Brain microvascular endothelial cell (primary cell): ENCODE measurements around the gene DOP1A.
"Not testable (repeated sequence)": the region's sequence is repeated elsewhere in the genome, so short reads cannot be mapped to it uniquely, and the experiment has no call there.

Experiments used
- DNase-seq: peaks from one replicate; pipeline ENCODE4 v3.0.0-alpha.2; 2020
- H3K27ac ChIP-seq: fragments of 250-450 bp; sonication (Bioruptor Pico); 2 replicates; pipeline ENCODE4 v1.5.1; 2020; ENCODE audit warnings: mild to moderate bottlenecking, moderate library complexity
- H3K27me3 ChIP-seq: fragments of 250-450 bp; sonication (Bioruptor Pico); replicated peaks from 2 replicates; pipeline ENCODE4 v1.5.1; 2020; ENCODE audit warnings: mild to moderate bottlenecking
- H3K36me3 ChIP-seq: fragments of 250-450 bp; sonication (Bioruptor Pico); replicated peaks from 2 replicates; pipeline ENCODE4 v1.5.1; 2020; ENCODE audit warnings: mild to moderate bottlenecking
- H3K4me3 ChIP-seq: 2 replicates; pipeline ENCODE4 v1.5.1; 2011; ENCODE audit warnings: low read depth, mild to moderate bottlenecking, control low read depth, low read length, moderate library complexity
- in situ Hi-C: cut with HindIII; loops from 2 replicates; pipeline ENCODE4 v1.10.0; 2017; ENCODE audit warnings: low sequenced_read_pairs, low pct_ligation_motif_present
- TF ChIP-seq, protein P1 (sequence below): IDR thresholded peaks from 2 replicates; pipeline ENCODE4 v1.5.1; 2011; ENCODE audit warnings: low read depth, mild to moderate bottlenecking, moderate library complexity, low read length, control low read depth, inconsistent platforms; ENCODE audit errors: missing control alignments

Gene DOP1A

GRCh38 chr6:83185096-83185495, 117.6 kb downstream of the DOP1A start:
- no peak overlapping the region for H3K27ac ChIP-seq
- no peak for DNase-seq
- H3K36me3 ChIP-seq, result peaks cover 75% of the 10 kb centered on the region
- TF ChIP-seq, protein P1, sequence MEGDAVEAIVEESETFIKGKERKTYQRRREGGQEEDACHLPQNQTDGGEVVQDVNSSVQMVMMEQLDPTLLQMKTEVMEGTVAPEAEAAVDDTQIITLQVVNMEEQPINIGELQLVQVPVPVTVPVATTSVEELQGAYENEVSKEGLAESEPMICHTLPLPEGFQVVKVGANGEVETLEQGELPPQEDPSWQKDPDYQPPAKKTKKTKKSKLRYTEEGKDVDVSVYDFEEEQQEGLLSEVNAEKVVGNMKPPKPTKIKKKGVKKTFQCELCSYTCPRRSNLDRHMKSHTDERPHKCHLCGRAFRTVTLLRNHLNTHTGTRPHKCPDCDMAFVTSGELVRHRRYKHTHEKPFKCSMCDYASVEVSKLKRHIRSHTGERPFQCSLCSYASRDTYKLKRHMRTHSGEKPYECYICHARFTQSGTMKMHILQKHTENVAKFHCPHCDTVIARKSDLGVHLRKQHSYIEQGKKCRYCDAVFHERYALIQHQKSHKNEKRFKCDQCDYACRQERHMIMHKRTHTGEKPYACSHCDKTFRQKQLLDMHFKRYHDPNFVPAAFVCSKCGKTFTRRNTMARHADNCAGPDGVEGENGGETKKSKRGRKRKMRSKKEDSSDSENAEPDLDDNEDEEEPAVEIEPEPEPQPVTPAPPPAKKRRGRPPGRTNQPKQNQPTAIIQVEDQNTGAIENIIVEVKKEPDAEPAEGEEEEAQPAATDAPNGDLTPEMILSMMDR, result no peak
- in situ Hi-C loops, result no loop called here
- H3K27me3 ChIP-seq, result no peaks in the 10 kb centered on the region
- no peak overlapping the region for H3K4me3 ChIP-seq

GRCh38 chr6:83188501-83188900, 121.0 kb downstream of the DOP1A start:
- no peak overlapping the region for H3K27ac ChIP-seq
- no peaks in the 10 kb centered on the region for H3K27me3 ChIP-seq
- in situ Hi-C loops, result no loop called here
- no peak for DNase-seq
- H3K4me3 ChIP-seq, result no peak overlapping the region
- TF ChIP-seq, protein P1, result no peak
- peaks cover 55% of the 10 kb centered on the region for H3K36me3 ChIP-seq

DNA sequence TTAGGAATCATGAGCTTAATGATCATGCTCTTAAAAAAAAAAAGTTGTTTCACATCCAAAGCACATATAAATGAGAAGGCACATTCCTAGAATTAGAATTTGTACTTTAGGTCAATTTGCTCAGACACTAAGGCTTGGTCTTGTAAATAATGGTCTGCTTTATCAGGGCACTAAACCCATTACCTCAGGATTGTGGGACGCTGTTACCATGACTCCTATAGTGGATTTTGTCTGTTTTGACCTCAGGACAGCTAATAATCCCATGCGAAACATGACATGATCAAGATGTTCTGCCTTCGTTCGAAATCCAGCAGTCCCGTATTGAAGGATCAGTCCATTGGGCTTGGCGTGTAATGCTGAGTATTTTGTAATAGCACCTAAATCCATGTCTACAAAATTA, 123.2 kb downstream of the DOP1A start:
- no peak for DNase-seq
- Histone ChIP-seq H3K4me3 (no peak overlapping the region), H3K27me3 (no peaks in the 10 kb centered on the region), H3K27ac (no peak overlapping the region), H3K36me3 (peaks cover 41% of the 10 kb centered on the region)
- in situ Hi-C loops, result no loop called here
- TF ChIP-seq, protein P1, result no peak

GRCh38 chr6:83191974-83192373, 124.5 kb downstream of the DOP1A start:
- H3K4me3 ChIP-seq, result peak overlapping the region; percentile 95
- DNase-seq, H3K27ac ChIP-seq, H3K27me3 ChIP-seq, in situ Hi-C loops: not testable (repeated sequence)
- peaks cover 32% of the 10 kb centered on the region for H3K36me3 ChIP-seq

- no peaks in the 10 kb centered on the region for H3K27me3 ChIP-seq
- H3K4me3 ChIP-seq, result peak overlapping the region; percentile 95
- TF ChIP-seq, protein P1, result no peak
- peak overlapping the region; percentile 87 for H3K27ac ChIP-seq
- in situ Hi-C loops, result no loop called here
- peaks cover 28% of the 10 kb centered on the region for H3K36me3 ChIP-seq
- DNase-seq, result no peak
These were observed 125.0 kb downstream of the DOP1A start for GRCh38 chr6:83192456-83192855.

- H3K27me3 ChIP-seq, result no peaks in the 10 kb centered on the region
- peak; percentile 77 for DNase-seq
- in situ Hi-C loops, result no loop called here
These were observed 125.6 kb downstream of the DOP1A start, which contains the start of the genes PGM3 and RWDD2A for GRCh38 chr6:83192871-83193746. Gene PGM3, minus strand, starts transcription at chr6:83193265. Its CDS starts 2,253 bp downstream, at chr6:83191012. Gene RWDD2A, plus strand, starts transcription at chr6:83193357. Its CDS starts 1,095 bp downstream, at chr6:83194452.

More at GRCh38 chr6:83192871-83193746, 125.6 kb downstream of the DOP1A start, which contains the start of the genes PGM3 and RWDD2A:
- H3K4me3 ChIP-seq, result peak within 1 kb of the TSS; percentile 95
- H3K27ac ChIP-seq, result peak within 1 kb of the TSS; percentile 87
- TF ChIP-seq, protein P1, result no peak
- H3K36me3 ChIP-seq, result peaks cover 23% of the 10 kb centered on the region
